BE2C (cell line): Measurements from ENCODE around the gene ATP6V0B.

Experiments used
- DNase-seq: peaks from one replicate; pipeline ENCODE4 v3.0.0-alpha.2; 2020
- H3K27me3 ChIP-seq: fragments of 250-450 bp; sonication (Bioruptor Pico); 2 replicates; pipeline ENCODE4 v1.5.1; 2020; ENCODE audit warnings: mild to moderate bottlenecking
- H3K36me3 ChIP-seq: fragments of 250-450 bp; sonication (Bioruptor Pico); 2 replicates; pipeline ENCODE4 v1.5.1; 2020; ENCODE audit warnings: mild to moderate bottlenecking
- H3K4me1 ChIP-seq: fragments of 250-450 bp; sonication (Bioruptor Pico); 2 replicates; pipeline ENCODE4 v1.5.1; 2020
- H3K4me3 ChIP-seq: 2 replicates; pipeline ENCODE4 v1.5.1; 2011; ENCODE audit warnings: low read depth, low read length
- H3K9me3 ChIP-seq: fragments of 250-450 bp; sonication (Bioruptor Pico); 2 replicates; pipeline ENCODE4 v1.5.1; 2020
- CTCF ChIP-seq: IDR thresholded peaks from 2 replicates; pipeline ENCODE4 v1.5.1; 2012; ENCODE audit warnings: mild to moderate bottlenecking, low read depth, low read length

The ATP6V0B gene

GRCh38 chr1:43932786-43933385, 41.9 kb upstream of the ATP6V0B start:
- Histone ChIP-seq H3K27me3 (no peaks in the 10 kb centered on the region), H3K4me1 (no peaks in the 10 kb centered on the region), H3K9me3 (no peaks in the 10 kb centered on the region), H3K36me3 (no peaks in the 10 kb centered on the region), H3K4me3 (no peak overlapping the region)
- DNase-seq = no peak
- no peak for TF ChIP-seq CTCF

DNA sequence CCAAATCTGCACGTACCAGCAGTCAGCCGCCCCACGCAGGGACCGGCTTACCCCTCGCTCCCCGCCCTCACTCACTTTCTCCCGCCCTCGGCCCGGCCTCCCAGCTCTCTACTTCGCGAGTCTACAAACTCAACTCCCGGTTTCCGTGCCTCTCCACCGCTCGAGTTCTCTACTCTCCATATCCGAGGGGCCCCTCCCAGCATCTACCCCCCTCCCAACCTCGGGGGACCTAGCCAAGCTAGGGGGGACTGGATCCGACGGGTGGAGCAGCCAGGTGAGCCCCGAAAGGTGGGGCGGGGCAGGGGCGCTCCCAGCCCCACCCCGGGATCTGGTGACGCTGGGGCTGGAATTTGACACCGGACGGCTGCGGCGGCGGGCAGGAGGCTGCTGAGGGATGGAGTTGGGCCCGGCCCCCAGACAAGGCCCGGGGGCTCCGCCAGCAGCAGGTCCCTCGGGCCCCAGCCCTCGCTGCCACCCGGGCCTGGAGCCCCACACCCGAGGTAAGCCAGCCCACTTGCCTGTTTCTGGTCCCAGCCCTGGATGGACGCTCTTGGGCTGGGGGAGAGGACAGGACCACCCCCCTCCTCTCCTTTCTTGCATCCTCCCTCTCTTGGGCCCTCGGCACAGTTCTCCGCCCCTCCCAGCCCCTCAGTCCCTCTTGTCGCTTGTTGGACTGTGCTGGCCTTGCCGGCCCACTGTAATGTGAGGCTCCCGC, 41.2 kb upstream of the ATP6V0B start, which contains the start of gene ARTN:
Gene ARTN (plus strand): TSS at position 416 of the 715 bp plus-strand sequence. CDS start 1,856 bp downstream, outside the sequence.
- no peaks in the 10 kb centered on the region for H3K4me1 ChIP-seq
- no peaks in the 10 kb centered on the region for H3K9me3 ChIP-seq
- H3K27me3 ChIP-seq = no peaks in the 10 kb centered on the region
- no peak for TF ChIP-seq CTCF
- no peaks in the 10 kb centered on the region for H3K36me3 ChIP-seq
- H3K4me3 ChIP-seq = no peak within 1 kb of the TSS
- no peak for DNase-seq

GRCh38 chr1:43934101-43934985, 40.4 kb upstream of the ATP6V0B start:
- Histone ChIP-seq H3K9me3 (no peaks in the 10 kb centered on the region), H3K27me3 (no peaks in the 10 kb centered on the region), H3K4me1 (no peaks in the 10 kb centered on the region), H3K36me3 (no peaks in the 10 kb centered on the region), H3K4me3 (no peak overlapping the region)
- peak; percentile 77 for TF ChIP-seq CTCF
- peak; percentile 71 for DNase-seq

- no peak overlapping the region for H3K4me3 ChIP-seq
- no peaks in the 10 kb centered on the region for H3K9me3 ChIP-seq
- H3K36me3 ChIP-seq = no peaks in the 10 kb centered on the region
- no peaks in the 10 kb centered on the region for H3K27me3 ChIP-seq
- no peaks in the 10 kb centered on the region for H3K4me1 ChIP-seq
- TF ChIP-seq CTCF = no peak
- no peak for DNase-seq
Measured at GRCh38 chr1:43934986-43935324, 39.8 kb upstream of the ATP6V0B start.

DNA sequence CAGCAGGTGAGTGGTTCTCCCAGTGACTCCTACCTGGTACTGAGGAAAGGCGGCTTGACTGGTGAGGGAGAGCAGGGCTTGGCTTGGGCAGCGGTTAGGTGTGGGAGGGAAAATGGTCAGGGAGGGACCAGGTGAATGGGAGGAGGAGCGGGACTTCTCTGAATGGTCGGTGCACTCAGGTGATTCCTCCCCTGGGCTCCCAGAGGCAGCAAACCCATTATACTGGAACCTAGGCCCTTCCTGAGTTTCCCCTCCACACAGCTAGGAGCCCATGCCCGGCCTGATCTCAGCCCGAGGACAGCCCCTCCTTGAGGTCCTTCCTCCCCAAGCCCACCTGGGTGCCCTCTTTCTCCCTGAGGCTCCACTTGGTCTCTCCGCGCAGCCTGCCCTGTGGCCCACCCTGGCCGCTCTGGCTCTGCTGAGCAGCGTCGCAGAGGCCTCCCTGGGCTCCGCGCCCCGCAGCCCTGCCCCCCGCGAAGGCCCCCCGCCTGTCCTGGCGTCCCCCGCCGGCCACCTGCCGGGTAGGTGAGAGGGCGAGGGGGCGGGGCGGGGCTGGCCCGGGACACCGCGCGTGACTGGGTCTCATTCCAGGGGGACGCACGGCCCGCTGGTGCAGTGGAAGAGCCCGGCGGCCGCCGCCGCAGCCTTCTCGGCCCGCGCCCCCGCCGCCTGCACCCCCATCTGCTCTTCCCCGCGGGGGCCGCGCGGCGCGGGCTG, 38.9 kb upstream of the ATP6V0B start:
- H3K36me3 ChIP-seq = no peaks in the 10 kb centered on the region
- no peak for DNase-seq
- no peaks in the 10 kb centered on the region for H3K4me1 ChIP-seq
- H3K9me3 ChIP-seq = no peaks in the 10 kb centered on the region
- TF ChIP-seq CTCF = no peak
- H3K4me3 ChIP-seq = peak overlapping the region; percentile 24
- H3K27me3 ChIP-seq = no peaks in the 10 kb centered on the region
